ENCODE results near the gene GALNT3. TPM values are rescaled to one million over a fixed set of nuclear protein-coding genes. Genes with fewer than 3 reads are reported as not detected.

Gene GALNT3
- total RNA-seq, 1 experiment from 2014 or later: 18.5 TPM

GRCh38 chr2:165776013-165776412 is 18.0 kb downstream of the GALNT3 start:
- H3K9ac ChIP-seq (ENCODE audit: extremely low read depth, insufficient read length, low read length): no peak overlapping the region
- H3K23ac ChIP-seq (ENCODE audit: insufficient read length, low read depth, low read length): no peak overlapping the region
- H2BK15ac ChIP-seq (ENCODE audit: low read depth, low read length): no peak overlapping the region
- no peak overlapping the region for H3K4me2 ChIP-seq (ENCODE audit: insufficient read depth, insufficient read length, low read length)
- peak overlapping the region in 1 of 3 experiments; percentile 80; a peak in 2 of 7 replicates for H3K27ac Mint-ChIP-seq
- no peak overlapping the region for H2BK120ac ChIP-seq (ENCODE audit: low read depth, low read length, poor library complexity, severe bottlenecking)
- H3K27ac ChIP-seq (ENCODE audit: insufficient read length, low read depth, low read length): no peak overlapping the region
- no peaks in the 10 kb centered on the region for H3K23me2 ChIP-seq (ENCODE audit: insufficient read length, low read depth, low read length, poor library complexity, severe bottlenecking)
- no peak for DNase-seq
- peaks cover 43 to 61% (median 55%) of the 10 kb centered on the region in 3 experiments for H3K36me3 Mint-ChIP-seq (ENCODE audit: insufficient read depth in 1 of 3, low read depth in 3 of 3)
- peaks cover 31% of the 10 kb centered on the region; the same call in 1 of the 2 replicates for H3K79me2 ChIP-seq (ENCODE audit: insufficient read depth, low read length)
- TF ChIP-seq CTCF (conservative IDR thresholded peaks at IDR 0.05): no peak
- no peak overlapping the region for H3K14ac ChIP-seq (ENCODE audit: insufficient read depth, low read length)
- H4K8ac ChIP-seq (replicated peaks; ENCODE audit: insufficient read length, low read depth, low read length): no peak overlapping the region
- no peak overlapping the region for H4K5ac ChIP-seq (ENCODE audit: insufficient read length, low read depth, low read length)
- no peak overlapping the region for H2AK5ac ChIP-seq (ENCODE audit: insufficient read length, low read length)
- H3K27me3 ChIP-seq (ENCODE audit: insufficient read depth, low read length): no peaks in the 10 kb centered on the region
- H2BK12ac ChIP-seq (ENCODE audit: insufficient read length, low read depth, low read length): no peak overlapping the region
- H3K4me1 ChIP-seq (ENCODE audit: insufficient read depth, low read length): peaks cover 15% of the 10 kb centered on the region
- peaks cover 10% of the 10 kb centered on the region for H3K79me1 ChIP-seq (ENCODE audit: insufficient read depth, low read depth, low read length, poor library complexity, severe bottlenecking)
- H3T11ph ChIP-seq (ENCODE audit: low read length): no peak overlapping the region
- peaks cover 28 to 42% of the 10 kb centered on the region in 2 experiments for H3K4me1 Mint-ChIP-seq
- H3K27me3 Mint-ChIP-seq (ENCODE audit: low read depth): no peaks in the 10 kb centered on the region
- WGBS (ENCODE audit: extremely low coverage, insufficient read length, low lambda C conversion rate): no CpG with 5 or more reads among the region's 4 CpGs
- H3K9me3 ChIP-seq (ENCODE audit: control insufficient read depth, low read depth, low read length): no peaks in the 10 kb centered on the region
- H4K20me1 ChIP-seq (ENCODE audit: control insufficient read depth, insufficient read depth, insufficient read length): no peaks in the 10 kb centered on the region
- no peak overlapping the region for H3K56ac ChIP-seq (ENCODE audit: insufficient read length, low read depth, low read length)
- no peak overlapping the region for H4K91ac ChIP-seq (ENCODE audit: insufficient read length, low read depth, low read length)
- no peak overlapping the region for H2AFZ ChIP-seq (ENCODE audit: low read length)
- no peak overlapping the region for H3K4ac ChIP-seq (ENCODE audit: low read depth, low read length)
- no peak overlapping the region for H2BK20ac ChIP-seq (ENCODE audit: low read depth, low read length, poor library complexity, severe bottlenecking)
- H3K9me3 Mint-ChIP-seq: peaks cover 10 to 11% of the 10 kb centered on the region in 2 experiments
- no peak overlapping the region for H2BK5ac ChIP-seq (ENCODE audit: insufficient read length, low read length)
- no peak overlapping the region for H3K18ac ChIP-seq (ENCODE audit: insufficient read length, low read depth, low read length)
- H3K4me3 Mint-ChIP-seq: no peak overlapping the region

Measured in H9 (cell line).